Parathyroid adenoma (tissue), 2 donors: ENCODE results near the gene HOXC13.

Experiments
- H2AFZ ChIP-seq: fragments of 300-600 bp; sonication (generic); one replicate; pipeline ENCODE4 v1.7.0; 2017; ENCODE audit warnings: antibody characterized with exemption, mild to moderate bottlenecking
- H3K27ac ChIP-seq: fragments of 300-600 bp; sonication (generic); one replicate; pipeline ENCODE4 v1.7.0; 2017
- H3K27me3 ChIP-seq: fragments of 300-600 bp; sonication (generic); one replicate; pipeline ENCODE4 v1.7.0; 2017; ENCODE audit warnings: low read length; ENCODE audit not compliant: control insufficient read depth, insufficient read depth
- H3K36me3 ChIP-seq: fragments of 300-600 bp; sonication (generic); one replicate; pipeline ENCODE4 v1.7.0; 2017; ENCODE audit warnings: low read length; ENCODE audit not compliant: control insufficient read depth, insufficient read depth
- H3K4me1 ChIP-seq: fragments of 300-600 bp; sonication (generic); one replicate; pipeline ENCODE4 v1.7.0; 2017; ENCODE audit warnings: control low read depth
- H3K4me2 ChIP-seq: fragments of 300-600 bp; sonication (generic); one replicate; pipeline ENCODE4 v1.7.0; 2017; ENCODE audit warnings: low read length
- H3K4me3 ChIP-seq: fragments of 300-600 bp; sonication (generic); one replicate; pipeline ENCODE4 v1.7.0; 2017; ENCODE audit warnings: low read depth, low read length
- H3K79me2 ChIP-seq: fragments of 300-600 bp; sonication (generic); one replicate; pipeline ENCODE4 v1.7.0; 2017; ENCODE audit warnings: control low read depth
- H3K9ac ChIP-seq: fragments of 300-600 bp; sonication (generic); one replicate; pipeline ENCODE4 v1.7.0; 2017; ENCODE audit warnings: mild to moderate bottlenecking
- H3K9me3 ChIP-seq: fragments of 300-600 bp; sonication (generic); one replicate; pipeline ENCODE4 v1.7.0; 2017; ENCODE audit warnings: low read length; ENCODE audit not compliant: control insufficient read depth
- TF ChIP-seq, protein P1 (sequence below): fragments of 300-600 bp; sonication (generic); IDR thresholded peaks from one replicate; pipeline ENCODE4 v1.7.0; 2017; ENCODE audit warnings: antibody characterized with exemption, mild to moderate bottlenecking
- donor health status: primary hyperparathyroidism.

Gene HOXC13

GRCh38 chr12:53976823-53977595, 38.4 kb downstream of the HOXC13 start:
- Histone ChIP-seq H3K36me3 (no peaks in the 10 kb centered on the region), H3K9ac (no peak overlapping the region), H2AFZ (no peak overlapping the region), H3K79me2 (no peaks in the 10 kb centered on the region), H3K27me3 (peaks cover 36% of the 10 kb centered on the region), H3K27ac (no peak overlapping the region), H3K4me2 (no peak overlapping the region), H3K4me1 (no peaks in the 10 kb centered on the region), H3K4me3 (no peak overlapping the region), H3K9me3 (no peaks in the 10 kb centered on the region)
- TF ChIP-seq, protein P1, sequence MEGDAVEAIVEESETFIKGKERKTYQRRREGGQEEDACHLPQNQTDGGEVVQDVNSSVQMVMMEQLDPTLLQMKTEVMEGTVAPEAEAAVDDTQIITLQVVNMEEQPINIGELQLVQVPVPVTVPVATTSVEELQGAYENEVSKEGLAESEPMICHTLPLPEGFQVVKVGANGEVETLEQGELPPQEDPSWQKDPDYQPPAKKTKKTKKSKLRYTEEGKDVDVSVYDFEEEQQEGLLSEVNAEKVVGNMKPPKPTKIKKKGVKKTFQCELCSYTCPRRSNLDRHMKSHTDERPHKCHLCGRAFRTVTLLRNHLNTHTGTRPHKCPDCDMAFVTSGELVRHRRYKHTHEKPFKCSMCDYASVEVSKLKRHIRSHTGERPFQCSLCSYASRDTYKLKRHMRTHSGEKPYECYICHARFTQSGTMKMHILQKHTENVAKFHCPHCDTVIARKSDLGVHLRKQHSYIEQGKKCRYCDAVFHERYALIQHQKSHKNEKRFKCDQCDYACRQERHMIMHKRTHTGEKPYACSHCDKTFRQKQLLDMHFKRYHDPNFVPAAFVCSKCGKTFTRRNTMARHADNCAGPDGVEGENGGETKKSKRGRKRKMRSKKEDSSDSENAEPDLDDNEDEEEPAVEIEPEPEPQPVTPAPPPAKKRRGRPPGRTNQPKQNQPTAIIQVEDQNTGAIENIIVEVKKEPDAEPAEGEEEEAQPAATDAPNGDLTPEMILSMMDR = no peak

GRCh38 chr12:53977596-53978445, 39.2 kb downstream of the HOXC13 start:
- Histone ChIP-seq H3K4me3 (no peak overlapping the region), H3K79me2 (no peaks in the 10 kb centered on the region), H3K4me1 (no peaks in the 10 kb centered on the region), H3K9me3 (no peaks in the 10 kb centered on the region), H3K4me2 (no peak overlapping the region), H3K27ac (no peak overlapping the region), H3K9ac (no peak overlapping the region), H3K27me3 (peaks cover 35% of the 10 kb centered on the region), H2AFZ (no peak overlapping the region), H3K36me3 (no peaks in the 10 kb centered on the region)
- TF ChIP-seq, protein P1 = no peak

GRCh38 chr12:53978477-53979356, 40.1 kb downstream of the HOXC13 start:
- Histone ChIP-seq H3K79me2 (no peaks in the 10 kb centered on the region), H3K27me3 (peaks cover 34% of the 10 kb centered on the region), H3K4me2 (no peak overlapping the region), H3K4me1 (no peaks in the 10 kb centered on the region), H3K9ac (no peak overlapping the region), H2AFZ (no peak overlapping the region), H3K9me3 (no peaks in the 10 kb centered on the region), H3K27ac (no peak overlapping the region), H3K4me3 (no peak overlapping the region), H3K36me3 (no peaks in the 10 kb centered on the region)
- TF ChIP-seq, protein P1 = no peak

GRCh38 chr12:53980104-53980801, 41.6 kb downstream of the HOXC13 start:
- Histone ChIP-seq H3K4me1 (no peaks in the 10 kb centered on the region), H3K27ac (no peak overlapping the region), H3K4me3 (no peak overlapping the region), H3K9me3 (no peaks in the 10 kb centered on the region), H3K4me2 (no peak overlapping the region), H3K27me3 (peaks cover 31% of the 10 kb centered on the region), H2AFZ (no peak overlapping the region), H3K9ac (no peak overlapping the region), H3K79me2 (no peaks in the 10 kb centered on the region), H3K36me3 (no peaks in the 10 kb centered on the region)
- TF ChIP-seq, protein P1 = no peak
